Measurements from ENCODE around the gene SORCS3. TPM values are rescaled to one million over a fixed set of nuclear protein-coding genes. Genes with fewer than 3 reads are reported as not detected.

The SORCS3 gene
- total RNA-seq, 2 experiments from 2014 or later, result not detected

- ChIA-PET CTCF (no interaction called here), POLR2A (no interaction called here)
These were observed 566.4 kb downstream of the SORCS3 start for GRCh38 chr10:105207476-105207995.

GRCh38 chr10:105210546-105210945, 569.5 kb downstream of the SORCS3 start:
- POLR2A ChIA-PET, result no interaction called here
- CTCF ChIA-PET, result no interaction called here

GRCh38 chr10:105237685-105238084, 596.6 kb downstream of the SORCS3 start:
- ChIA-PET CTCF (no interaction called here), POLR2A (no interaction called here)

- ChIA-PET CTCF (no interaction called here), POLR2A (no interaction called here)
These were observed 598.5 kb downstream of the SORCS3 start for GRCh38 chr10:105239311-105240219.

- CTCF ChIA-PET, result no interaction called here
- POLR2A ChIA-PET, result no interaction called here
These were observed 600.2 kb downstream of the SORCS3 start for GRCh38 chr10:105241254-105241653.

GRCh38 chr10:105243381-105243780, 602.3 kb downstream of the SORCS3 start:
- ChIA-PET POLR2A (no interaction called here), CTCF (no interaction called here)

- CTCF ChIA-PET, result no interaction called here
These were observed 602.7 kb downstream of the SORCS3 start for GRCh38 chr10:105243825-105244224.

GRCh38 chr10:105247831-105248499, 606.9 kb downstream of the SORCS3 start:
- ChIA-PET CTCF (no interaction called here), POLR2A (no interaction called here)

More at GRCh38 chr10:105243825-105244224, 602.7 kb downstream of the SORCS3 start:
- POLR2A ChIA-PET, result no interaction called here

GRCh38 chr10:105252911-105253310, 611.8 kb downstream of the SORCS3 start:
- POLR2A ChIA-PET, result no interaction called here
- CTCF ChIA-PET, result no interaction called here

- CTCF ChIA-PET, result no interaction called here
- POLR2A ChIA-PET, result no interaction called here
These were observed 612.6 kb downstream of the SORCS3 start for GRCh38 chr10:105253515-105254212.

GRCh38 chr10:105258036-105258673, 617.1 kb downstream of the SORCS3 start:
- CTCF ChIA-PET, result no interaction called here
- POLR2A ChIA-PET, result no interaction called here

GRCh38 chr10:105258674-105259065, 617.6 kb downstream of the SORCS3 start:
- CTCF ChIA-PET, result no interaction called here
- POLR2A ChIA-PET, result no interaction called here

GRCh38 chr10:105259201-105259600, 618.1 kb downstream of the SORCS3 start:
- CTCF ChIA-PET, result no interaction called here
- POLR2A ChIA-PET, result no interaction called here

GRCh38 chr10:105262666-105263065, 621.6 kb downstream of the SORCS3 start:
- POLR2A ChIA-PET, result no interaction called here
- CTCF ChIA-PET, result no interaction called here

GRCh38 chr10:105266966-105267539, 626.0 kb downstream of the SORCS3 start:
- POLR2A ChIA-PET, result no interaction called here
- CTCF ChIA-PET, result no interaction called here

- CTCF ChIA-PET, result no interaction called here
- POLR2A ChIA-PET, result no interaction called here
These were observed 627.9 kb downstream of the SORCS3 start for GRCh38 chr10:105268961-105269360.

- ChIA-PET POLR2A (no interaction called here), CTCF (no interaction called here)
These were observed 628.6 kb downstream of the SORCS3 start for GRCh38 chr10:105269689-105270088.

- ChIA-PET POLR2A (no interaction called here), CTCF (no interaction called here)
These were observed 633.5 kb downstream of the SORCS3 start for GRCh38 chr10:105274556-105275070.

- ChIA-PET POLR2A (no interaction called here), CTCF (no interaction called here)
These were observed 637.3 kb downstream of the SORCS3 start for GRCh38 chr10:105278439-105278838.

- ChIA-PET CTCF (no interaction called here), POLR2A (no interaction called here)
These were observed 638.0 kb downstream of the SORCS3 start for GRCh38 chr10:105279101-105279500.

Data from activated CD8-positive, alpha-beta memory T cell treated with anti-CD3 and anti-CD28 coated beads for 36 hours (primary cell).